Tongue (tissue), 2 donors: ENCODE data around the gene SLC25A29. TPM values are rescaled to one million over a fixed set of nuclear protein-coding genes. Genes with fewer than 3 reads are reported as not detected.

Experiments used
- DNase-seq: peaks from one replicate; pipeline ENCODE4 v3.0.0-alpha.2; 2015
- total RNA-seq: library from RNA; depleted of rRNA; stranded (reverse); fragments of >200 nt; gene quantifications from one replicate; pipeline ENCODE4 v1.2.3, GENCODE V29; 2014

The SLC25A29 gene
- total RNA-seq, 1 donor from 2014 or later = 39.6 TPM

- no peak for DNase-seq
Observed at GRCh38 chr14:100332071-100332639, 25.9 kb upstream of the SLC25A29 start.

- no peak for DNase-seq
Observed at GRCh38 chr14:100330388-100330931, 24.2 kb upstream of the SLC25A29 start.

GRCh38 chr14:100330007-100330344 is 23.7 kb upstream of the SLC25A29 start:
- no peak for DNase-seq

- no peak for DNase-seq
Observed at GRCh38 chr14:100329233-100330006, 23.2 kb upstream of the SLC25A29 start.

- no peak for DNase-seq
Observed at GRCh38 chr14:100328495-100329163, 22.4 kb upstream of the SLC25A29 start.

- no peak for DNase-seq
Observed at GRCh38 chr14:100327128-100327527, 20.9 kb upstream of the SLC25A29 start.

GRCh38 chr14:100325958-100326357 is 19.7 kb upstream of the SLC25A29 start:
- no peak for DNase-seq

GRCh38 chr14:100325231-100325632 is 19.0 kb upstream of the SLC25A29 start:
- no peak for DNase-seq

GRCh38 chr14:100323942-100324307 is 17.7 kb upstream of the SLC25A29 start:
- DNase-seq = no peak

GRCh38 chr14:100323121-100323941 is 17.1 kb upstream of the SLC25A29 start, which contains the start of gene SLC25A47:
SLC25A47 (plus strand) TSS chr14:100323339; CDS start chr14:100323415, 76 bp downstream.
- DNase-seq = no peak

GRCh38 chr14:100322138-100322957 is 16.1 kb upstream of the SLC25A29 start:
- no peak for DNase-seq

- peak; percentile 58 for DNase-seq
Observed at GRCh38 chr14:100321473-100322137, 15.4 kb upstream of the SLC25A29 start.

- no peak for DNase-seq
Observed at GRCh38 chr14:100320157-100320856, 14.1 kb upstream of the SLC25A29 start.

GRCh38 chr14:100317912-100318808 is 11.9 kb upstream of the SLC25A29 start:
- peak; percentile 63 for DNase-seq

- DNase-seq = no peak
Observed at GRCh38 chr14:100317389-100317788, 11.1 kb upstream of the SLC25A29 start.

- DNase-seq = no peak
Observed at GRCh38 chr14:100314724-100315123, 8.5 kb upstream of the SLC25A29 start.

- peak; percentile 69 for DNase-seq
Observed at GRCh38 chr14:100313464-100314230, 7.4 kb upstream of the SLC25A29 start.

- no peak for DNase-seq
Observed at GRCh38 chr14:100312877-100313400, 6.7 kb upstream of the SLC25A29 start.
